HL-60/S4 (cell line): ENCODE data around the gene SDK2.

Source experiments
- in situ Hi-C: fragments of 300-500 bp; cut with MboI; formaldehyde crosslinking; loops from 2 replicates; pipeline ENCODE4 v1.14.3; 2022; ENCODE audit warnings: low sequenced_read_pairs

SDK2 gene

GRCh38 chr17:73613271-73614233 is 30.7 kb downstream of the SDK2 start:
- in situ Hi-C loops = no loop called here

- in situ Hi-C loops = no loop called here
These were observed 32.2 kb downstream of the SDK2 start for GRCh38 chr17:73612031-73612472.

- in situ Hi-C loops = no loop called here
These were observed 32.6 kb downstream of the SDK2 start for GRCh38 chr17:73611630-73612029.

- in situ Hi-C loops = no loop called here
These were observed 33.8 kb downstream of the SDK2 start for GRCh38 chr17:73610331-73610911.

- in situ Hi-C loops = no loop called here
These were observed 34.5 kb downstream of the SDK2 start for GRCh38 chr17:73609758-73610157.

GRCh38 chr17:73609060-73609459 is 35.2 kb downstream of the SDK2 start:
- in situ Hi-C loops = no loop called here

- in situ Hi-C loops = no loop called here
These were observed 38.8 kb downstream of the SDK2 start for GRCh38 chr17:73605444-73605843.

GRCh38 chr17:73604476-73604875 is 39.8 kb downstream of the SDK2 start:
- in situ Hi-C loops = no loop called here

GRCh38 chr17:73603971-73604370 is 40.3 kb downstream of the SDK2 start:
- in situ Hi-C loops = no loop called here

- in situ Hi-C loops = no loop called here
These were observed 44.0 kb downstream of the SDK2 start for GRCh38 chr17:73600103-73600871.

- in situ Hi-C loops = no loop called here
These were observed 44.6 kb downstream of the SDK2 start for GRCh38 chr17:73599599-73599998.

- in situ Hi-C loops = no loop called here
These were observed 46.0 kb downstream of the SDK2 start for GRCh38 chr17:73598212-73598611.

- in situ Hi-C loops = no loop called here
These were observed 48.3 kb downstream of the SDK2 start for GRCh38 chr17:73595931-73596330.

GRCh38 chr17:73595479-73595878 is 48.8 kb downstream of the SDK2 start:
- in situ Hi-C loops = no loop called here

GRCh38 chr17:73595068-73595467 is 49.2 kb downstream of the SDK2 start:
- in situ Hi-C loops = no loop called here

- in situ Hi-C loops = no loop called here
These were observed 49.6 kb downstream of the SDK2 start for GRCh38 chr17:73594598-73594997.

GRCh38 chr17:73594025-73594424 is 50.2 kb downstream of the SDK2 start:
- in situ Hi-C loops = no loop called here

- in situ Hi-C loops = no loop called here
These were observed 50.8 kb downstream of the SDK2 start for GRCh38 chr17:73593249-73593965.

GRCh38 chr17:73592501-73592961 is 51.7 kb downstream of the SDK2 start:
- in situ Hi-C loops = no loop called here

GRCh38 chr17:73592079-73592415 is 52.2 kb downstream of the SDK2 start:
- in situ Hi-C loops = no loop called here
